G401.6 (cell line): ENCODE data around the gene PTPRB.

Experiments
- FAIRE-seq: peaks from 2 replicates; lab custom pipeline; 2012; peaks lifted over from hg19 to GRCh38; lab: Jason Lieb, UNC

The PTPRB gene

GRCh38 chr12:70641691-70642090 is 4.5 kb upstream of the PTPRB start:
- no peak for FAIRE-seq

- no peak for FAIRE-seq
Observed at GRCh38 chr12:70640901-70641300, 3.7 kb upstream of the PTPRB start.

GRCh38 chr12:70639535-70639934 is 2.3 kb upstream of the PTPRB start:
- FAIRE-seq = no peak

GRCh38 chr12:70638639-70639360 is 1.6 kb upstream of the PTPRB start:
- FAIRE-seq = no peak

- FAIRE-seq = no peak
Observed at GRCh38 chr12:70635755-70636154, 1.5 kb downstream of the PTPRB start.

- FAIRE-seq = no peak
Observed at GRCh38 chr12:70628701-70629480, 8.3 kb downstream of the PTPRB start.

- FAIRE-seq = no peak
Observed at GRCh38 chr12:70627677-70628076, 9.6 kb downstream of the PTPRB start.

GRCh38 chr12:70626180-70626579 is 11.0 kb downstream of the PTPRB start:
- FAIRE-seq = no peak

GRCh38 chr12:70619471-70620152 is 17.6 kb downstream of the PTPRB start:
- FAIRE-seq = no peak

- no peak for FAIRE-seq
Observed at GRCh38 chr12:70618371-70618770, 18.9 kb downstream of the PTPRB start.

- FAIRE-seq = no peak
Observed at GRCh38 chr12:70617450-70617849, 19.8 kb downstream of the PTPRB start.

GRCh38 chr12:70615174-70615866 is 21.9 kb downstream of the PTPRB start:
- FAIRE-seq = no peak

- no peak for FAIRE-seq
Observed at GRCh38 chr12:70609739-70610491, 27.3 kb downstream of the PTPRB start.

GRCh38 chr12:70609203-70609602 is 28.0 kb downstream of the PTPRB start:
- FAIRE-seq = no peak

GRCh38 chr12:70608184-70608583 is 29.0 kb downstream of the PTPRB start:
- FAIRE-seq = no peak

- no peak for FAIRE-seq
Observed at GRCh38 chr12:70607107-70607506, 30.1 kb downstream of the PTPRB start.

- no peak for FAIRE-seq
Observed at GRCh38 chr12:70605976-70606375, 31.3 kb downstream of the PTPRB start.

- no peak for FAIRE-seq
Observed at GRCh38 chr12:70604662-70605061, 32.6 kb downstream of the PTPRB start.

GRCh38 chr12:70603044-70603443 is 34.2 kb downstream of the PTPRB start:
- no peak for FAIRE-seq

- FAIRE-seq = no peak
Observed at GRCh38 chr12:70598467-70599193, 38.6 kb downstream of the PTPRB start.

- FAIRE-seq = no peak
Observed at GRCh38 chr12:70592664-70593063, 44.6 kb downstream of the PTPRB start.
